Measurements from ENCODE around the gene MYO15B.

- TF ChIP-seq TAF1 (IDR thresholded peaks at IDR 0.05; ENCODE audit: low read depth) (no peak), CTCF (IDR thresholded peaks at IDR 0.05; ENCODE audit: poor library complexity, severe bottlenecking) (peak; percentile 55), RAD21 (conservative IDR thresholded peaks at IDR 0.05) (no peak), POLR2AphosphoS5 (IDR thresholded peaks at IDR 0.05) (no peak), EZH2 (IDR thresholded peaks at IDR 0.05; ENCODE audit: borderline replicate concordance, insufficient read depth, low read length, poor library complexity, severe bottlenecking) (no peak), MXI1 (conservative IDR thresholded peaks at IDR 0.05; ENCODE audit: poor library complexity, severe bottlenecking) (no peak), EP300 (conservative IDR thresholded peaks at IDR 0.05; ENCODE audit: poor library complexity, severe bottlenecking) (no peak)
- TF ChIP-seq, protein P1, sequence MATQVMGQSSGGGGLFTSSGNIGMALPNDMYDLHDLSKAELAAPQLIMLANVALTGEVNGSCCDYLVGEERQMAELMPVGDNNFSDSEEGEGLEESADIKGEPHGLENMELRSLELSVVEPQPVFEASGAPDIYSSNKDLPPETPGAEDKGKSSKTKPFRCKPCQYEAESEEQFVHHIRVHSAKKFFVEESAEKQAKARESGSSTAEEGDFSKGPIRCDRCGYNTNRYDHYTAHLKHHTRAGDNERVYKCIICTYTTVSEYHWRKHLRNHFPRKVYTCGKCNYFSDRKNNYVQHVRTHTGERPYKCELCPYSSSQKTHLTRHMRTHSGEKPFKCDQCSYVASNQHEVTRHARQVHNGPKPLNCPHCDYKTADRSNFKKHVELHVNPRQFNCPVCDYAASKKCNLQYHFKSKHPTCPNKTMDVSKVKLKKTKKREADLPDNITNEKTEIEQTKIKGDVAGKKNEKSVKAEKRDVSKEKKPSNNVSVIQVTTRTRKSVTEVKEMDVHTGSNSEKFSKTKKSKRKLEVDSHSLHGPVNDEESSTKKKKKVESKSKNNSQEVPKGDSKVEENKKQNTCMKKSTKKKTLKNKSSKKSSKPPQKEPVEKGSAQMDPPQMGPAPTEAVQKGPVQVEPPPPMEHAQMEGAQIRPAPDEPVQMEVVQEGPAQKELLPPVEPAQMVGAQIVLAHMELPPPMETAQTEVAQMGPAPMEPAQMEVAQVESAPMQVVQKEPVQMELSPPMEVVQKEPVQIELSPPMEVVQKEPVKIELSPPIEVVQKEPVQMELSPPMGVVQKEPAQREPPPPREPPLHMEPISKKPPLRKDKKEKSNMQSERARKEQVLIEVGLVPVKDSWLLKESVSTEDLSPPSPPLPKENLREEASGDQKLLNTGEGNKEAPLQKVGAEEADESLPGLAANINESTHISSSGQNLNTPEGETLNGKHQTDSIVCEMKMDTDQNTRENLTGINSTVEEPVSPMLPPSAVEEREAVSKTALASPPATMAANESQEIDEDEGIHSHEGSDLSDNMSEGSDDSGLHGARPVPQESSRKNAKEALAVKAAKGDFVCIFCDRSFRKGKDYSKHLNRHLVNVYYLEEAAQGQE (IDR thresholded peaks at IDR 0.05; ENCODE audit: borderline replicate concordance): no peak
These were observed 38.4 kb downstream of the MYO15B start for GRCh38 chr17:75625813-75626486.
